H54 (cell line): ENCODE data around the gene HSPB8.

Source experiments
- DNase-seq: peaks from one replicate; pipeline ENCODE4 v3.0.0; 2011; ENCODE audit warnings: low spot score, mixed read lengths; ENCODE audit not compliant: insufficient read length
- FAIRE-seq: peaks from 3 replicates; lab custom pipeline; 2011; peaks lifted over from hg19 to GRCh38; lab: Jason Lieb, UNC
- POLR2A ChIP-seq: IDR thresholded peaks from 2 replicates; pipeline ENCODE4 v1.6.1; 2011; ENCODE audit warnings: low read depth, mild to moderate bottlenecking, low read length

HSPB8 gene, protein sequence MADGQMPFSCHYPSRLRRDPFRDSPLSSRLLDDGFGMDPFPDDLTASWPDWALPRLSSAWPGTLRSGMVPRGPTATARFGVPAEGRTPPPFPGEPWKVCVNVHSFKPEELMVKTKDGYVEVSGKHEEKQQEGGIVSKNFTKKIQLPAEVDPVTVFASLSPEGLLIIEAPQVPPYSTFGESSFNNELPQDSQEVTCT

DNA sequence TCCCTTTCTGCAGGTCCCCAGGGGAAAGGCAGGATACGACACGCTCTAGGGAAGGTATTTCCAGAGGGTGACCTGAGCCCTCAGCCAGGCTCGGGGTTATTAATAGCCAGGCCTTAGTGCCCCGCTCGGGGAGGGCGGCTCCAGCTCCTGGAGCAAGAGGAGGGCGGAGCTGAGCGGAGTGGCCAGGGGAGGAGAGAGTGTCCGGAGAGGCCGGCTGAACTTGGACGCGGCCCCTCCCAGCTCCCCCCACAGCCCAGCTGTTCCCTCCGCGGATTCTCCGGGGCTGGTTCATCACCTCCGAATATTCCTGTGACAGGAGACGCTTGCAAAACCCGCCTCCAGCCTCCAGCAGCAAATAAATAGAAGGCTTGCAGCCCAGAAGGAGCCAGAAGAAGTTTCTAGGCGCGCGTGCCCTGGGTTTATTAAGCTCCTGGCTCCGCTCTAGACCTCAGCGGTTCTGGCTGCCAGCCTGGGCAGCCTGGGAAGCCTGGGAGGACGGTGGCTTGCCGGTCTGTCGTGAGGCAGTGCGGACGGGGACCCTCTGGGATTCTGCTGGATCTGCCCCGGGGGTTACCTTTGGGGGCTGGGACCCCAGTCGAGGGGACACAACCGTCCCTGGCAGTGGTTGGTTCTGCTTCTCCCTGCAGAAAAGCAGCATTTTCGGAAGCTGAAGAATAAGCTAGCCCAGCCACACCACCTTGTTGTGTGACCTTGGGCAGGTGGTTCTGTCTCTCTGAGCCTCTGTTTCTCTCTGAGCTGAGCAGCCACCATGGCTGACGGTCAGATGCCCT, at the start of gene HSPB8:
Gene HSPB8 (plus strand): TSS at position 388 of the 791 bp plus-strand sequence. CDS start 382 bp downstream, at position 770.
- peak; percentile 76 for TF ChIP-seq POLR2A
- DNase-seq: peak; percentile 83
- no peak for FAIRE-seq

DNA sequence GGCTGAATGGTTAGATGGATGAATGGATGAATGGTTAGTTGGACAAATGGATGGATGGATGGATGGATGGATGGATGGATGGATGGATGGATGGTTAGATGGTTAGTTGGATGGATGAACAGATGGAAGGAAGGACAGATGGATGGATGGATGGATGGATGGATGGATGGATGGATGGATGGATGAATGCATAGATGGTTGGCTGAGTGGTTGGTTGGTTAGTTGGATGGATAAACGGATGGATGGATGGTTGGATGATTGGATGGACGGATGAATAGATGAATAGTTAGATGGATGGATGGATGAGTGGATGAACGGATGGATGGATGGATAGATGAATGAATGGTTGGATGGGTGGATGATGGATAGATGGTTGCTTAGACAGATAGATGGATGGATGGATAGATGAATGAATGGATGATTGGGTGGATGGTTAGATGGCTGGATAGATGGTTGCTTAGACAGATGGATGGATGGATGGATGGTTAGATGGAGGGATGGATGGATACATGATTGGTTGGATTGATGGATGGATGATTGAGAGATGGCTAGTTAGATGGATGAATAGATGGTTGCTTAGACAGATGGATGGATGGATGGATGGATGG, 48.8 kb upstream of the HSPB8 start:
- TF ChIP-seq POLR2A: no peak
- DNase-seq (no peak), FAIRE-seq (no peak)

DNA sequence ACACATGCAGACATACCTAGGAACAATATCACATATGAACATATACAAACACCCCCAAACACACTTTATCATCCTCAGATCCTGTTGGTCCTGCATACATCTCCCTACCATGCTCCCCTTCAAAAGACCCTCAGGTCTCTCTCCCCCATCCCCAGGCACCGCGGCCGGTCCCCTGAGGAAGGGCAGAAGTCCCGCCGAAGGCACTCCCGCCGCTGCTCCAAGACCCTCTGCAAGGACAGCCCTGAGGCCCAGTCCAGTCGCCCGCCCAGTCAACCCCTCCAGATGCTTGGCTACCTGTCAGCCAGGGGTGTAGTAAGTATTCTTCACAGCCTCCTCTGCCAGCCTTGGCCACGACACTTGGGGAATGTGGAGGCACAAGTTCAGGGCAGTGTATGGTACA, 48.2 kb upstream of the HSPB8 start:
- no peak for TF ChIP-seq POLR2A
- no peak for DNase-seq
- FAIRE-seq: no peak

DNA sequence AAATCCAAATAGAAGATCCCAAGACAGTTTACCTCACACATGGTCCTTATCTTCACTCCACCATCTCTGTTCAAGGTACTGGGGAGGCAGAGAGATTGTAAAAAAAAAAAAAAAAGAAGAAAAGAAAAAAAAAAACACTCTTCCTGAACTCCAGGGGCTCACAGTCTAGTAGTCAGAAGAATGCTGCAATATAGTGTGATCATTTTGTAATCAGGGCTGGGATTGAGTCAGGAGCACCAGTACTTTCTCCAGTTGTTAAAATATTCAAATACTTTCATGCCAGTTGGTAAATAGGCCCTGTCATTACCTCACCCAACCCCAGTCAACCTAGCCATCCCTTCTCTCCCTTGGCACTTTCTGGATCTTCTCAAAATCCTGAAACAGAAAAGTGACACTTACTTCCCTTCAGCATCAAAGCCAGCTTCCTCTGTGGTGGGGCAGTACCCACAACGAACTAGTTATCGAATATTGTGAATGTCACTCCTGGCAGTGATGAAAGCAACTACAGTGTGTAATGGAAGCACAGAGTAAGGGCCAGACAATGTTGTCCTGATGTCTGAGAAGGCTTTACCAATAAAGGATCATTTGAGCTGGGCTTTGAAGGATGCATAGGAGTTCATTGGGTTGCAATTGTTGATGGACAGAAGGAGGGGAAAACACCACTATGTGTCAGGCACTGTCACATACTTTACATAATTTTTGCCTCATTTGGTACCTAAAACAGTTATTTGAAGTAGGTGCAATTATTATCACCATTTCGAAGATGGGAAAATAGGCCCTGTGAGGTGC, 44.3 kb upstream of the HSPB8 start:
- FAIRE-seq (no peak), DNase-seq (no peak)
- TF ChIP-seq POLR2A: no peak

DNA sequence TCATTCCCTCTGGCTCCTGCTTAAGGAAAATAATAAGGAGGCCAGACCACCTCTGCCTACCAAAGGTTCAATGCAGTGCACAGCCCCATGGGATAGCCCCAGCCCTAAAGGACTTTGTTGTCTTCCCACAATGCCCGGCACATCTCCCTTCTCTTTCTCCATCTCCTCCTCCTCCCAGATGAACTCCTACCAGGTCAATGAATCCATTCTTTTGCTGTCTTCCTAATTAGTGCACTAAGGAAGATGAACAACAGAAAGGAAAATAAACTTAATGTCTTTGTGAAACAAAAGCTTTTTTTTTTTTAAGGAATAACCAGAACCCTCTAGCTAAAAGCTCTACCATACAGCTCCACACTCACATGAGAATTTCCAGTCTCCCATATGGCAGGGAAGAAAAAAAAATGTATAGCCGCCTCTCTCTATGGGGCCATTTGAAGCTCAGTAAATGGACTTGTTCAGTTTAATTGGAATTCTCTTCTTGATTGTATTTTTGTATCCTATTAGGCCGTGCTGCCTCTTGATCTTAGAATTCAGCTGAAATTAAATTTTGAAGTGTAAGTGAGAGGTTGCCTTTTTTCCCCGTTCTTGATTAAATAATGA, 41.8 kb upstream of the HSPB8 start:
- TF ChIP-seq POLR2A: no peak
- no peak for DNase-seq
- no peak for FAIRE-seq

DNA sequence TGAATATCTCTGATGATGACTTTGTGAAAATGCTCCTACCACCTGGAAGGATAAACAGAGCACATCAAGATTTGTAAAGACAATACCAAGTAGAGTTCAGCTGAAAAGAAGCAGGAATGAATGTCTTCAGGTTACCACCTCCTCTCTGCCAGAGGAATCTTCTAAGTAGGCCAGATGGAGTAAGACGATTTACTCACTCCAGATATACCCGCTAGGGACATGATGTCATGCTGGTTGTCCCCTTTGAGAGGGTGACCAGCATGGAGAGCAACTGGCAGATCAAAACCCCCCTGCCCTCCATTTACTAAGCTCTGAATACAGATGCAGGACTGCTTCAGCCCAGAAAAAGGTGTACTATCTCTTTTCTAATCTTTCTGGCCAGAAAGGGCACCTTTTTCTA, 39.3 kb upstream of the HSPB8 start:
- DNase-seq (no peak), FAIRE-seq (no peak)
- TF ChIP-seq POLR2A: no peak

DNA sequence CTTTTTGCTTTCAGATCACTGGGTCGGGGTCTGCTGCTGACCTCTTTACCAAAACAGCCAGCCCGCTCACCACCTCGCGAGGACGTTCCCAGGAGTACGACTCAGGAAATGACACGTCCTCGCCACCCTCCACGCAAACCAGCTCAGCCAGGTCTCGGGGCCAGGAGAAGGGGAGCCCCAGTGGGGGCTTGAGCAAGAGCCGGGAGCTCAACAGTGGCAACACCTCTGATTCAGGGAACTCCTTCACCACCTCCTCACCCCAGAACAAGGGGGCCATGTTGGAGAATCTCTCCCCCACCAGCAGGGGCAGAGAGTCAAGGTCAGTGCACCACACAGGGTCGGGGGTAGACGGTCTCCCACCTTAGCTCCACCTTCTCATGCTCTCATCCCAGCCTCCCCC, 33.4 kb upstream of the HSPB8 start:
- no peak for DNase-seq
- no peak for FAIRE-seq
- TF ChIP-seq POLR2A: no peak

DNA sequence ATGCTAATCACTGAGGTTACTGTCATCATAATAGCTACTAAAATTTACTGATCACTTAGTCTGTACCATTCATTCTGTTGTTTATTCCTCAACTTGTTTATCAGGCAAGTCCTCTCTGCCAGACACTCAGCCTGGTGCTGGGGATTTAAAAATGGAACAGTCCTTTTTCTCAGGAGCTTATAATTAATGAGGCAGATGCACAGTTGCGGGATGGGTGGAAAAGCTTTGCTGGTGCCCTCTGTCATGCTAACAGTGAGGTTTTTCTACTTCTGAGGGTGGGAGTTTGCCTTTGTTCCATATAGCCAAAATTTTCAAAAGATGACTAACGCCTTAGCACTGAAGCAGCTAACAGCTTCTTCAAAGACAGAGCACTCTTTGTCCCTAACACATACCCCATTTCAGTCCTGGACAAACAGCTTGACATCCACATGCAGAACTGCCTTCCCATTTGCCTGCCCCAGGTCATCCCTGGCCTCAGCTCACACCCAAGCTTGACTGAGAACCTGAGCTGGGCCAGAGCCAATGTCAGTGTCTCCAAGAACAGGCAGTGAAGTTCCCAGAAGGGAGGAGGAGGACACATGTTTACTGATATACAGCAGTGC, 30.8 kb upstream of the HSPB8 start:
- DNase-seq (no peak), FAIRE-seq (no peak)
- no peak for TF ChIP-seq POLR2A

DNA sequence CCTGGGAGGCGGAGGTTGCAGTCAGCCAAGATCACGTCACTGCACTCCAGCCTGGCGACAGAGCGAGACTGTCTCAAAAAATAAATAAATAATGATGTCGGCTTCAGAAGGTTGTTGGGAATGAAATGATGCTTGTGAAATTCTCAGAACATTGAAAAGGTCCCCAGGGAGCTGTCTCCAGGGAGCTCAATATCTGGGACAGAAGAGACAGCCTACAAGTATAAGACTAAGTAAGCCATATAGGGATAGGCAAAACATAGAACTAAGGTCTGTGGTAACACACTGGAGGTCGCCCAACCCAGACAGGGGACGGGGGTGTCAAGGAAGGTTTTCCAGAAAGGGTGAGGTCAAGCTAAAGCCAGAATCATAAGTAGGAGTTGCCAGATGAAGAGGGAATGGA, 29.5 kb upstream of the HSPB8 start:
- DNase-seq (no peak), FAIRE-seq (no peak)
- no peak for TF ChIP-seq POLR2A

DNA sequence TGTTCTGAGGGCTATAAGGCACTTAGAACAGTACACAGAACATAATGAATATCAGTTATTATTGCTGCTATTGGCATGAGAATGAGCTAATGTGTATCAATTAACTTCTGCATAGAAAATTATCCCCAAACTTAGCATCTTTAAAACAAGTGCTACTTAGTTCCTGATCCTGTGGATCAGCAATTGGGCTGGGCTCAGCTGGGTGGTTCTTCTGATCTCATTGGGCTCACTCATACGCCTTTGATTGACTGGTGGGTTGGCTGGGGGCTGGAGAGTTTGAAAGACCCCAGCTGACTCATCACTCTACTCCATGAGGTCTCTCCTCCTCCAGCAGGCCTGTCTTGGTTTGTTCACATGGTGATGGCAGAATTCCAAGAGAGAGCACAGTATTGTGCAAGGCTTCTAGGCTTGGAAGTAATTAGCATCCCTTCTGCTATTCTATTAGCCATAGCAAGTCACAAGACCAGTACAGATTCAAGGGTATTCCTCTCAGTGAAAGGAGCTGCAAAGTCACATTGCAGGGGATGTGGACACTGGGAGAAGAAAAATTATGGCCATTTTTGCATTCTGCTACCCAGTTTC, 27.2 kb upstream of the HSPB8 start:
- TF ChIP-seq POLR2A: no peak
- no peak for DNase-seq
- FAIRE-seq: no peak

DNA sequence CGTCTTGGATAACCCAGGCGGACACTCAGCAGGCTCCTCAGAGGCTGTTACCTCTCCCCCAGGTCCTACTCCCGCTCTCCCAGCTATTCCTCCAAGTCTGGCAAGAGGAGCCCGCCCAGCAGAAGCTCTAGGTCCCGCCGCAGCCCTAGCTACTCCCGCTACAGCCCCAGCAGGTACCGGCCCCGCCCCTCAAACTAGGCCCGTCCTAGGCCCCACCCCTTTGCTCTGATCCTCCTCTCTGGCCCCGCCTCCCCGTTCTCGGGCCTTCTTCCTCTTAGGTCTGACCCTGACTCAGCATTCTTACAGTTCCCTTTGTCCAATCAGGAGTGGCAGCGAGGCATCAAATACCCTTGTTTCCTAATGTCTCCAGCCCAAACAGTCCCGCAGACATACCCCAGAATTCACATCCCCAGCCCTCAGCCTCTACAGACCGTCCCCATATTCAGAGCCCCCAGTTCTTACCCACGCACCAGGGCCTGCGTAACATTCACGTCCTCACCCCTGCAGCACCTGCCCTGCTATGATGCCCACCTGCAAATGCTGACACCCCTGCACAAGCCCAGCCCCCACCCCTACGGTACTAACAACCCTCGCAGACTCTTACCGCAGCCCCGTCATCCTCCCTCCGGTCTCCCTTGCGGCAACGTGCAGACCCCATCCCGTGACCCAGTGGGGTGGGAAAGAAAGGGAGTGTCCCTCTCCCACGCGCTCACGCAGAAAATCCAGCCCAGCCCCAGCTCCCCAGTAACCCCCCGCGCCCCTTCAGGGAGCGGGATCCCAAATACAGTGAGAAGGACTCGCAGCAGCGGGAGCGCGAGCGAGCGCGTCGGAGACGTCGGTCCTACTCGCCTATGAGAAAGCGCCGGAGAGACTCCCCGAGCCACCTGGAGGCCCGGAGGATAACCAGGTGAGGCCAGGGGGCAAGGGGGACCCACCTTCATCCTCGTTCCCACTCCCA, 25.0 kb upstream of the HSPB8 start:
- no peak for DNase-seq
- no peak for FAIRE-seq
- no peak for TF ChIP-seq POLR2A

DNA sequence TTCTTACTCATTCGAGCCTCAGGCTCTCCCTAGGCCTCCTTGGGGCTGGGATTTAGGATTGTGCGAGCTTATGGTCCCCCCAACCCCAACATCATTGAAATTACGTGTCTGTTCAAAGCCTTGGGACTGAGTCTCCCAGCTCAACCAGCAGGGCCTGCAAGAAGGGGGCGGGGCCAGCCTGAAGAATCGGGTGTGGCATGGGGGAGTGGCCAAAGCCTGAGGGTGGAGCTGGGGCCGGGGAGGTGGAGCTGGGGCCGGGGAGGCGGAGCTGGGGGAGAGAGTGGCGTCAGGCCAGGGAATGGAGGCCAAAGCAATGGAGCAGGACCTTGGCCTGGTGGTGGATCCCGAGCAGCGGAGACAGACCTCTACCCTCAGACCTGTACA, 24.3 kb upstream of the HSPB8 start:
- FAIRE-seq (no peak), DNase-seq (peak; percentile 23)
- no peak for TF ChIP-seq POLR2A
